NCI-H226 (cell line): ENCODE data around the gene ZNF839.
"Not testable (repeated sequence)": the region's sequence is repeated elsewhere in the genome, so short reads cannot be mapped to it uniquely, and the experiment has no call there.

ENCODE experiments used
- DNase-seq: peaks from one replicate; pipeline ENCODE4 v3.0.0-alpha.2; 2015

The ZNF839 gene

GRCh38 chr14:102314242-102315011 lies 5.1 kb upstream of the ZNF839 start:
- DNase-seq, result peak; percentile 70

- DNase-seq, result no peak
Observed at GRCh38 chr14:102315121-102315520, 4.4 kb upstream of the ZNF839 start.

GRCh38 chr14:102316338-102316742 lies 3.2 kb upstream of the ZNF839 start:
- peak; percentile 32 for DNase-seq

- peak; percentile 79 for DNase-seq
Observed at GRCh38 chr14:102316743-102317563, 2.6 kb upstream of the ZNF839 start.

GRCh38 chr14:102317564-102318248 lies 1.8 kb upstream of the ZNF839 start:
- DNase-seq, result peak; percentile 46

- no peak for DNase-seq
Observed at GRCh38 chr14:102318781-102319276, 717 bp upstream of the ZNF839 start.

GRCh38 chr14:102320033-102320660 lies 601 bp downstream of the ZNF839 start:
- no peak for DNase-seq

- DNase-seq, result no peak
Observed at GRCh38 chr14:102320671-102321455, 1.3 kb downstream of the ZNF839 start.

GRCh38 chr14:102321456-102322422 lies 2.2 kb downstream of the ZNF839 start:
- no peak for DNase-seq

- DNase-seq, result peak; percentile 63
Observed at GRCh38 chr14:102323102-102323501, 3.6 kb downstream of the ZNF839 start.

GRCh38 chr14:102325791-102326345 lies 6.3 kb downstream of the ZNF839 start:
- no peak for DNase-seq

GRCh38 chr14:102326583-102326982 lies 7.0 kb downstream of the ZNF839 start:
- DNase-seq, result no peak

- DNase-seq, result not testable (repeated sequence)
Observed at GRCh38 chr14:102329381-102329780, 9.8 kb downstream of the ZNF839 start.

GRCh38 chr14:102330806-102331205 lies 11.3 kb downstream of the ZNF839 start:
- no peak for DNase-seq

GRCh38 chr14:102333390-102333789 lies 13.8 kb downstream of the ZNF839 start:
- no peak for DNase-seq

GRCh38 chr14:102333795-102334705 lies 14.5 kb downstream of the ZNF839 start:
- no peak for DNase-seq

GRCh38 chr14:102335163-102335562 lies 15.6 kb downstream of the ZNF839 start:
- DNase-seq, result no peak

GRCh38 chr14:102338724-102339123 lies 19.2 kb downstream of the ZNF839 start:
- DNase-seq, result no peak

- DNase-seq, result no peak
Observed at GRCh38 chr14:102341566-102341965, 22.0 kb downstream of the ZNF839 start.
